Right lobe of liver (tissue), 4 donors: ENCODE results near the gene TOX3.

Source experiments
- POLR2A ChIP-seq: fragments of 450-650 bp; IDR thresholded peaks from one replicate; pipeline ENCODE4 v1.6.1; 2017; ENCODE audit warnings: antibody characterized with exemption, mild to moderate bottlenecking
- TF ChIP-seq, protein P1 (sequence below), 4 donors: fragments of 200-600 bp in 3 of 4; fragments of 450-650 bp in 1 of 4; IDR thresholded peaks; one replicate each; pipeline versions ENCODE4 v1.5.1 to v1.8.0; 2016 to 2022; ENCODE audit warnings: antibody characterized with exemption in 4 of 4, mild to moderate bottlenecking in 2 of 4
- donor health status: DM: no; HTN: no; CAD: no.
- donor health status: DM: no; HTN: no; CAD: no.
- donor health status: DM: no; HTN: yes; CAD: no.

DNA sequence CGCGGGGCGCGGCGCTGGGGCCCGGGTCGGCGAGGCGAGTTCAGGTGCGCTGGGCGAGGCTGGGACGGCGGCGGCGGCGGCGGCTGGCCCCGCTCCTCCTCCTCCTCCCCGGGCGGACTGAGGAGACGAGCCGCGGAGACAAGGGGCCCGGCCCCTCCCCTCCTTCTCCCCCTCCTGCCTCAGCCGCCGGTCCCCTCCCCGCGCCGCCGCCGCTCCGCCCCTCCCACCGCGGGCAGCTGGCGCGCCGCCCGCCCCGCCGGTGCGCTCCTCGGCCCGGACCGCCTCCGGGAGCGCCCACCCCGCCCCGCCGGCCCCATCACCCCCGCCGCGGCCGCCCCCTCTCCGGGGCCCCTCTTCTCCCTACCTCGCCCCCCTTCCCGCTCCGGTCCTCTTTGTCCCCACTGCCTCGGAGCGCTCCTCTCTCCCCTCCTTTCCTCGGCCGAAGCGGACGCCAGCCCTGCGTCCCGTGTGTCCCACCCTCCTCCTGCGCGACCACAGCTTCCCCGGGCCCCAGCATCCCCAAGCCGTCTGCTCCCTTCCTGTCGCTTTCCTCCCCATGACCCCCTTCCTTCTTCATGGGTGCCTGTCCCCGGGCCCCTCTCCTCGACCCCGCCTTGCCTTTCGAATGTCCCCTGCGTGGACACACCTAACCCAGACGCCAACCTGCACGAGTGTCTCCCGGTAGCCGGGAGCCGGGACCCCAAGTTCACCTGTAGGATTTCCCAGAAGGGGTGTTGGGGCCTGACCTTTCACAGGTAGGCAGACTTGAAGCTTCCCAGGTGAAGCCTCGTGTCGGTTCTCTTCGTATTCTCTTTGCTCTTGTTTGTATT is at the start of gene TOX3:
- TF ChIP-seq, protein P1, sequence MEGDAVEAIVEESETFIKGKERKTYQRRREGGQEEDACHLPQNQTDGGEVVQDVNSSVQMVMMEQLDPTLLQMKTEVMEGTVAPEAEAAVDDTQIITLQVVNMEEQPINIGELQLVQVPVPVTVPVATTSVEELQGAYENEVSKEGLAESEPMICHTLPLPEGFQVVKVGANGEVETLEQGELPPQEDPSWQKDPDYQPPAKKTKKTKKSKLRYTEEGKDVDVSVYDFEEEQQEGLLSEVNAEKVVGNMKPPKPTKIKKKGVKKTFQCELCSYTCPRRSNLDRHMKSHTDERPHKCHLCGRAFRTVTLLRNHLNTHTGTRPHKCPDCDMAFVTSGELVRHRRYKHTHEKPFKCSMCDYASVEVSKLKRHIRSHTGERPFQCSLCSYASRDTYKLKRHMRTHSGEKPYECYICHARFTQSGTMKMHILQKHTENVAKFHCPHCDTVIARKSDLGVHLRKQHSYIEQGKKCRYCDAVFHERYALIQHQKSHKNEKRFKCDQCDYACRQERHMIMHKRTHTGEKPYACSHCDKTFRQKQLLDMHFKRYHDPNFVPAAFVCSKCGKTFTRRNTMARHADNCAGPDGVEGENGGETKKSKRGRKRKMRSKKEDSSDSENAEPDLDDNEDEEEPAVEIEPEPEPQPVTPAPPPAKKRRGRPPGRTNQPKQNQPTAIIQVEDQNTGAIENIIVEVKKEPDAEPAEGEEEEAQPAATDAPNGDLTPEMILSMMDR (IDR thresholded peaks at IDR 0.05) = no peak
- TF ChIP-seq POLR2A = no peak
